Measurements from ENCODE around the gene GPT2. TPM values are rescaled to one million over a fixed set of nuclear protein-coding genes. Genes with fewer than 3 reads are reported as not detected.

Gene GPT2
- total RNA-seq, 3 donors from 2014 or later (not counting 1 experiment from before 2014, with no cell fraction given) = 0.64 to 1.3 (median 1.2) TPM

GRCh38 chr16:46972429-46973206 is 88.5 kb downstream of the GPT2 start:
- H3K36me3 ChIP-seq (ENCODE audit: control insufficient read depth, insufficient read depth, low read length) = peaks cover 34% of the 10 kb centered on the region
- Mint-ChIP-seq H3K4me3 (peak overlapping the region; percentile 94), H3K27me3 (ENCODE audit: low read depth in 2 of 2) (no peaks in the 10 kb centered on the region), H3K36me3 (peaks cover 6% of the 10 kb centered on the region), H3K9me3 (no peaks in the 10 kb centered on the region), H3K27ac (peak overlapping the region; percentile 95 to 98), H3K4me1 (peaks cover 28 to 33% of the 10 kb centered on the region in 2 donors)
- H3K4me1 ChIP-seq (ENCODE audit: control insufficient read depth, insufficient read depth, low read length) = peaks cover 18% of the 10 kb centered on the region
- DNase-seq = peak; percentile 53 to 71
- no peak for TF ChIP-seq CTCF (IDR thresholded peaks at IDR 0.05)
- peak overlapping the region; percentile 97 for H3K27ac ChIP-seq (ENCODE audit: low read length)
- WGBS (ENCODE audit: insufficient coverage) = 1% methylated on average over 48 of the region's 48 CpGs
- peak overlapping the region; percentile 76 for H3K4me3 ChIP-seq (ENCODE audit: low read length)
- intact Hi-C loops (cut with micrococcal nuclease) = loop anchor here (1.0 to 2.0 kb wide), 3 partner anchors 142 to 1641 kb away; partner anchors contain the start of genes C16orf87, ORC6 and VPS35
- H3K27me3 ChIP-seq (ENCODE audit: control insufficient read depth, insufficient read depth, low read length) = no peaks in the 10 kb centered on the region
- ATAC-seq = peak; percentile 32 to 47 (median 40)
- no peaks in the 10 kb centered on the region for H3K9me3 ChIP-seq (ENCODE audit: control insufficient read depth, insufficient read depth, low read length)

GRCh38 chr16:46973207-46973995 is 89.2 kb downstream of the GPT2 start, which contains the start of gene DNAJA2:
Gene DNAJA2, minus strand, starts transcription at chr16:46973674. Its CDS starts 102 bp downstream, at chr16:46973572.
- WGBS (ENCODE audit: insufficient coverage) = under 1% methylated on average over 86 of the region's 86 CpGs
- DNase-seq = peak; percentile 94 to 96

GRCh38 chr16:46973996-46974324 is 89.8 kb downstream of the GPT2 start:
- Histone ChIP-seq H3K27me3 (ENCODE audit: control insufficient read depth, insufficient read depth, low read length) (no peaks in the 10 kb centered on the region), H3K9me3 (ENCODE audit: control insufficient read depth, insufficient read depth, low read length) (no peaks in the 10 kb centered on the region), H3K4me3 (ENCODE audit: low read length) (peak overlapping the region; percentile 76), H3K36me3 (ENCODE audit: control insufficient read depth, insufficient read depth, low read length) (peaks cover 20% of the 10 kb centered on the region), H3K27ac (ENCODE audit: low read length) (peak overlapping the region; percentile 97), H3K4me1 (ENCODE audit: control insufficient read depth, insufficient read depth, low read length) (peaks cover 18% of the 10 kb centered on the region)
- Mint-ChIP-seq H3K4me3 (peak overlapping the region; percentile 88), H3K36me3 (peaks cover 5% of the 10 kb centered on the region), H3K27me3 (ENCODE audit: low read depth in 2 of 2) (no peaks in the 10 kb centered on the region), H3K4me1 (peaks cover 28 to 33% of the 10 kb centered on the region in 2 donors), H3K27ac (peak overlapping the region; percentile 95 to 98), H3K9me3 (no peaks in the 10 kb centered on the region)
- WGBS (ENCODE audit: insufficient coverage) = 0% methylated on average over 10 of the region's 14 CpGs
- no peak for ATAC-seq
- no peak for TF ChIP-seq CTCF (IDR thresholded peaks at IDR 0.05)
- DNase-seq = no peak
- intact Hi-C loops (cut with micrococcal nuclease) = loop anchor here (1.0 to 2.0 kb wide), 3 partner anchors 143 to 1639 kb away; partner anchors contain the start of genes C16orf87, ORC6 and VPS35

More at GRCh38 chr16:46973207-46973995, 89.2 kb downstream of the GPT2 start, which contains the start of gene DNAJA2:
- H3K4me1 Mint-ChIP-seq = peaks cover 28 to 33% of the 10 kb centered on the region in 2 donors
- peaks cover 5% of the 10 kb centered on the region for H3K36me3 Mint-ChIP-seq
- H3K27ac Mint-ChIP-seq = peak within 1 kb of the TSS; percentile 95 to 98
- no peaks in the 10 kb centered on the region for H3K27me3 Mint-ChIP-seq (ENCODE audit: low read depth in 2 of 2)
- Histone ChIP-seq H3K36me3 (ENCODE audit: control insufficient read depth, insufficient read depth, low read length) (peaks cover 26% of the 10 kb centered on the region), H3K9me3 (ENCODE audit: control insufficient read depth, insufficient read depth, low read length) (no peaks in the 10 kb centered on the region), H3K27me3 (ENCODE audit: control insufficient read depth, insufficient read depth, low read length) (no peaks in the 10 kb centered on the region), H3K4me3 (ENCODE audit: low read length) (peak within 1 kb of the TSS; percentile 76), H3K27ac (ENCODE audit: low read length) (peak within 1 kb of the TSS; percentile 97), H3K4me1 (ENCODE audit: control insufficient read depth, insufficient read depth, low read length) (peaks cover 18% of the 10 kb centered on the region)
- peak within 1 kb of the TSS; percentile 94 for H3K4me3 Mint-ChIP-seq
- peak; percentile 91 to 99 (median 93) for ATAC-seq
- TF ChIP-seq CTCF (IDR thresholded peaks at IDR 0.05) = no peak
- intact Hi-C loops (cut with micrococcal nuclease) = loop anchor here (1.0 to 2.0 kb wide), 3 partner anchors 143 to 1640 kb away; partner anchors contain the start of genes C16orf87, ORC6 and VPS35
- H3K9me3 Mint-ChIP-seq = no peaks in the 10 kb centered on the region

All from natural killer cell (primary cell).